Frontal cortex (tissue), 4 donors: Measurements from ENCODE around the gene ARSI. TPM values are rescaled to one million over a fixed set of nuclear protein-coding genes. Genes with fewer than 3 reads are reported as not detected.

ENCODE experiments used
- DNase-seq, 2 donors: peaks; one replicate each; pipeline ENCODE4 v3.0.0; 2012; ENCODE audit warnings: low spot score in 2 of 2
- FAIRE-seq: peaks from 2 replicates; lab custom pipeline; 2012; peaks lifted over from hg19 to GRCh38; lab: Jason Lieb, UNC
- total RNA-seq: library from RNA; depleted of rRNA; stranded (reverse); fragments of >200 nt; gene quantifications from one replicate; pipeline ENCODE4 v1.2.3, GENCODE V29; 2014
- donor health status: control.
- donor health status: control.
- donor health status: control.

The ARSI gene
- total RNA-seq, 1 donor from 2014 or later = 0.41 TPM

GRCh38 chr5:150274811-150275210 lies 27.9 kb downstream of the ARSI start:
- no peak for DNase-seq
- no peak for FAIRE-seq

GRCh38 chr5:150272531-150272930 lies 30.2 kb downstream of the ARSI start:
- no peak for FAIRE-seq

GRCh38 chr5:150271923-150272322 lies 30.8 kb downstream of the ARSI start:
- FAIRE-seq (no peak), DNase-seq (no peak)

More at GRCh38 chr5:150272531-150272930, 30.2 kb downstream of the ARSI start:
- DNase-seq = peak; percentile 59 to 69

GRCh38 chr5:150271296-150271692 lies 31.4 kb downstream of the ARSI start:
- no peak for DNase-seq
- FAIRE-seq = no peak

- FAIRE-seq (no peak), DNase-seq (no peak)
Measured at GRCh38 chr5:150270541-150271295, 32.0 kb downstream of the ARSI start.

- FAIRE-seq (no peak), DNase-seq (no peak)
Measured at GRCh38 chr5:150266871-150267291, 35.8 kb downstream of the ARSI start.

GRCh38 chr5:150265870-150266383 lies 36.8 kb downstream of the ARSI start:
- DNase-seq = no peak
- no peak for FAIRE-seq

GRCh38 chr5:150264667-150265603 lies 37.8 kb downstream of the ARSI start:
- FAIRE-seq = no peak
- DNase-seq = no peak

- DNase-seq = no peak
- FAIRE-seq = no peak
Measured at GRCh38 chr5:150263801-150264621, 38.7 kb downstream of the ARSI start.

- DNase-seq (no peak), FAIRE-seq (no peak)
Measured at GRCh38 chr5:150263375-150263775, 39.3 kb downstream of the ARSI start.

GRCh38 chr5:150262502-150262901 lies 40.2 kb downstream of the ARSI start:
- FAIRE-seq (no peak), DNase-seq (no peak)

- DNase-seq (no peak), FAIRE-seq (no peak)
Measured at GRCh38 chr5:150261231-150261630, 41.5 kb downstream of the ARSI start.

- DNase-seq (no peak), FAIRE-seq (no peak)
Measured at GRCh38 chr5:150258130-150258529, 44.6 kb downstream of the ARSI start.

- FAIRE-seq (no peak), DNase-seq (no peak)
Measured at GRCh38 chr5:150257424-150257823, 45.3 kb downstream of the ARSI start.

- FAIRE-seq = no peak
- DNase-seq = no peak
Measured at GRCh38 chr5:150256410-150257064, 46.2 kb downstream of the ARSI start.

GRCh38 chr5:150255659-150256409 lies 46.9 kb downstream of the ARSI start:
- no peak for FAIRE-seq
- DNase-seq = no peak

GRCh38 chr5:150254774-150255173 lies 47.9 kb downstream of the ARSI start:
- no peak for FAIRE-seq
- no peak for DNase-seq

- FAIRE-seq (no peak), DNase-seq (no peak)
Measured at GRCh38 chr5:150254363-150254762, 48.3 kb downstream of the ARSI start.
